DND-41 (cell line): ENCODE results near the gene SPATA12.

Source experiments
- ATAC-seq: fragments of 200-7000 bp; cut with Tn5 transposase; 3 replicates; pipeline ENCODE4 v1.9.1; 2021; ENCODE audit warnings: low read depth; ENCODE audit not compliant: insufficient read depth
- DNase-seq: peaks from one replicate; pipeline ENCODE4 v3.0.0-alpha.2; 2020
- H2AFZ ChIP-seq: 2 replicates; pipeline ENCODE4 v1.6.0; 2012; ENCODE audit warnings: low read depth, low read length
- H3K27ac ChIP-seq: 2 replicates; pipeline ENCODE4 v1.5.1; 2012; ENCODE audit warnings: low read length, inconsistent platforms
- H3K27me3 ChIP-seq: fragments of 200-600 bp; sonication (generic); 2 replicates; pipeline ENCODE4 v1.6.0; 2012; ENCODE audit warnings: low read length, mild to moderate bottlenecking, inconsistent platforms; ENCODE audit not compliant: insufficient read depth, poor library complexity
- H3K36me3 ChIP-seq: 2 replicates; pipeline ENCODE4 v1.5.1; 2012; ENCODE audit warnings: low read length, inconsistent platforms; ENCODE audit not compliant: insufficient read depth
- H3K4me1 ChIP-seq: 2 replicates; pipeline ENCODE4 v1.5.1; 2012; ENCODE audit warnings: mild to moderate bottlenecking, low read length; ENCODE audit not compliant: insufficient read depth
- H3K4me2 ChIP-seq: 2 replicates; pipeline ENCODE4 v1.6.0; 2012; ENCODE audit warnings: mild to moderate bottlenecking, moderate library complexity, low read length, inconsistent platforms; ENCODE audit not compliant: insufficient read depth
- H3K4me3 ChIP-seq, 2 experiments: fragments of 200-600 bp in 1 of 2; shearing (Covaris generic) in 1 of 2; 2 replicates each; pipeline ENCODE4 v1.5.1; 2012 to 2016; ENCODE audit warnings: inconsistent platforms in 2 of 2, low read length in 2 of 2, mild to moderate bottlenecking in 2 of 2, low read depth in 1 of 2, moderate library complexity in 1 of 2
- H3K79me2 ChIP-seq: 2 replicates; pipeline ENCODE4 v1.6.0; 2012; ENCODE audit warnings: low read length, inconsistent platforms; ENCODE audit not compliant: insufficient read depth
- H3K9ac ChIP-seq: 2 replicates; pipeline ENCODE4 v1.6.0; 2012; ENCODE audit warnings: low read depth, mild to moderate bottlenecking, inconsistent platforms, low read length, moderate library complexity
- H3K9me3 ChIP-seq: 2 replicates; pipeline ENCODE4 v1.5.1; 2012; ENCODE audit warnings: low read length, moderate library complexity, mild to moderate bottlenecking, inconsistent platforms; ENCODE audit not compliant: insufficient read depth, severe bottlenecking
- H4K20me1 ChIP-seq: 2 replicates; pipeline ENCODE4 v1.6.0; 2012; ENCODE audit warnings: low read length; ENCODE audit not compliant: insufficient read depth
- EZH2 ChIP-seq: IDR thresholded peaks from 3 replicates; pipeline ENCODE4 v1.6.1; 2012; ENCODE audit warnings: borderline replicate concordance, low read depth, mild to moderate bottlenecking, moderate library complexity, low read length, inconsistent platforms; ENCODE audit not compliant: severe bottlenecking
- TF ChIP-seq, protein P1 (sequence below): IDR thresholded peaks from 2 replicates; pipeline ENCODE4 v1.5.1; 2012; ENCODE audit warnings: borderline replicate concordance, low read length, moderate library complexity, mild to moderate bottlenecking; ENCODE audit not compliant: poor library complexity, severe bottlenecking; ENCODE audit errors: extremely low read depth

The SPATA12 gene

DNA sequence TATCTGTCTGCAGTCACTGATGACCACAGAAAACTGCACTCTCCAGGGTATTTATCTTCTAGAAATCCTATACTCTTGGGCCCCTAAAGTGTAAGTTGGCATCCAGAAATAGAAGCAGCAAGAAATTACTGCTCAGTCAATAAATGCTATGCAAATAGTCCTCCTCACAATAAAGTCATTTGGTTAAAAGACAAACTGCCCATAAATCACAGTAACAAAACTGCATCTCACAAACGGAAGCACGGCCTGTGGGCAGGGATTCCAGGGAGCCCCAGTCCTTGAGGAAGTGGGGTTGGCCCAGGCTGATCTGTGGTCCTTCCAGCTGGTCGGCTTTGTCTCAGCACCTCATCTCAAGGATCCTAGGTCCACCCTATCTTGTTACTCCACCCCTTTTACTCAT, 29.7 kb upstream of the SPATA12 start:
- Histone ChIP-seq H3K27ac (no peak overlapping the region), H3K9ac (no peak overlapping the region), H2AFZ (no peak overlapping the region), H3K36me3 (no peaks in the 10 kb centered on the region), H3K27me3 (peaks cover 13% of the 10 kb centered on the region), H4K20me1 (no peaks in the 10 kb centered on the region), H3K79me2 (no peaks in the 10 kb centered on the region), H3K4me2 (no peak overlapping the region), H3K4me3 (no peak overlapping the region), H3K9me3 (no peaks in the 10 kb centered on the region), H3K4me1 (no peaks in the 10 kb centered on the region)
- no peak for DNase-seq
- TF ChIP-seq EZH2 = no peak
- TF ChIP-seq, protein P1, sequence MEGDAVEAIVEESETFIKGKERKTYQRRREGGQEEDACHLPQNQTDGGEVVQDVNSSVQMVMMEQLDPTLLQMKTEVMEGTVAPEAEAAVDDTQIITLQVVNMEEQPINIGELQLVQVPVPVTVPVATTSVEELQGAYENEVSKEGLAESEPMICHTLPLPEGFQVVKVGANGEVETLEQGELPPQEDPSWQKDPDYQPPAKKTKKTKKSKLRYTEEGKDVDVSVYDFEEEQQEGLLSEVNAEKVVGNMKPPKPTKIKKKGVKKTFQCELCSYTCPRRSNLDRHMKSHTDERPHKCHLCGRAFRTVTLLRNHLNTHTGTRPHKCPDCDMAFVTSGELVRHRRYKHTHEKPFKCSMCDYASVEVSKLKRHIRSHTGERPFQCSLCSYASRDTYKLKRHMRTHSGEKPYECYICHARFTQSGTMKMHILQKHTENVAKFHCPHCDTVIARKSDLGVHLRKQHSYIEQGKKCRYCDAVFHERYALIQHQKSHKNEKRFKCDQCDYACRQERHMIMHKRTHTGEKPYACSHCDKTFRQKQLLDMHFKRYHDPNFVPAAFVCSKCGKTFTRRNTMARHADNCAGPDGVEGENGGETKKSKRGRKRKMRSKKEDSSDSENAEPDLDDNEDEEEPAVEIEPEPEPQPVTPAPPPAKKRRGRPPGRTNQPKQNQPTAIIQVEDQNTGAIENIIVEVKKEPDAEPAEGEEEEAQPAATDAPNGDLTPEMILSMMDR = no peak
- no peak for ATAC-seq

DNA sequence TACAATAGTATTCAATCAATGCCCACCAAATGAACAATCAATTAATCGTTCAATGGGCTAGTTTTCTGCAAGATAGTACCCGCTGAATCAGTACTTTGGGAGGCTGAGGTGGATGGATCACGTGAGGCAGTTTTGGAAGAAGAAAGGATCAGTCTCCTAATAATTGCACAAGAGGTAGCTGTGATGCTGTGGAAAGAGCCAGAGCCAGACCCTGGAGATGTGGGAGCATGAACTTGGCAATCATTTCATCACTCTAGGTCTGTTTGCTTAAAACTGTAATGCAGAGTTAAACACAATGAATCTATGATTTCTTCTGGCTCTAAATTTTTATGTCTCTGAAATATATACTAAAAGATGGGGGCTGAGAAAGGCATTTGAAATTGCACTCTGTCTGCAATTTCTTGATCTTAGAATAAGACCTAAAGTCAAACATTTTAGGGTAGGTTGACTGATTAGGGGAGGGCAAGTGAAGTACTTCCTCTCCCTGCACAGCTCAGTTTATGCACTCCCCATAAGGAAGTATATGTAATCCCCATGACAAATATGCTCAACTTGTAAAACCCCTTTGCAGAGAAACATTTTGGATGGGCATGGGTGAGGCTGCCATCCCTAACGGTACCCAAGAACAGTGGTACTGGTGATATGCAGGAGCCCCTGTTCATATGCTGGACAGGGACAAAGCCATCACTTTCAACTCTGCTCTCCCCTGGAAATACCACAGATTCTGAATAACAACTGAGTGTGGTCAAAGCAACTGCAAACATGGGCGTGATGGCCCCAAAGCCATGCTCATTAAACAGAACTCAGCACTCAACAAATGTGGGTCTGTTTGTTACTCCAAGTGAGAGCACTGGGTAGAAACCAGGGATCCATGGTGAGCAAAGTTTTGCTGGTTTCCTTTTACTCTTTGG, 28.6 kb upstream of the SPATA12 start:
- Histone ChIP-seq H3K4me3 (no peak overlapping the region), H3K9me3 (no peaks in the 10 kb centered on the region), H3K27me3 (peaks cover 13% of the 10 kb centered on the region), H2AFZ (no peak overlapping the region), H3K79me2 (no peaks in the 10 kb centered on the region), H3K36me3 (no peaks in the 10 kb centered on the region), H3K9ac (no peak overlapping the region), H3K4me1 (no peaks in the 10 kb centered on the region), H4K20me1 (no peaks in the 10 kb centered on the region), H3K4me2 (no peak overlapping the region), H3K27ac (no peak overlapping the region)
- TF ChIP-seq, protein P1 = no peak
- TF ChIP-seq EZH2 = no peak
- ATAC-seq (no peak), DNase-seq (no peak)

DNA sequence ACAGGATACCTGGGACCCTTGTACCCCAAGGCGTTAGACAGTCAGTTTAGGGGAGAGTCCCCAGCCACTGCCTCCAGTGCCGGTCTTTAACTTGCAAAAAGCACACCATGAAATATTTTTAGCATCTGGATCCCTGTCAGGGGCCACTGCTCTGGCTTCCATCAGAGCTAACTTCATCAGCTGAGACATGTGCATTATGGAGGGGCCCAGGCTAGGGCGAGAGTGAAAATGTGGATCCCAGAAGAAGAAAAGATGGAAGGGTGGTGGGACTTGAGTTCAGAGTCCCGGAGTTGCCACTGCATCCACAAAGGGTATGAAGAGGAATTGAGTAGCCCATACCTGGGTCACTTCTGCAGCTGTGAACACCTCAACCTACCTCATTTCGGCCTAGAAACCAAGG, 23.5 kb upstream of the SPATA12 start:
- no peak overlapping the region for H3K4me2 ChIP-seq
- no peaks in the 10 kb centered on the region for H4K20me1 ChIP-seq
- no peaks in the 10 kb centered on the region for H3K4me1 ChIP-seq
- ATAC-seq (no peak), DNase-seq (no peak)
- no peak overlapping the region for H3K4me3 ChIP-seq
- H3K36me3 ChIP-seq = no peaks in the 10 kb centered on the region
- no peak overlapping the region for H2AFZ ChIP-seq
- H3K9me3 ChIP-seq = no peaks in the 10 kb centered on the region
- H3K79me2 ChIP-seq = no peaks in the 10 kb centered on the region
- H3K9ac ChIP-seq = no peak overlapping the region
- H3K27me3 ChIP-seq = peaks cover 11% of the 10 kb centered on the region
- TF ChIP-seq EZH2 = no peak
- TF ChIP-seq, protein P1 = no peak
- no peak overlapping the region for H3K27ac ChIP-seq
